Camera-type eye (tissue), 1 donor: ENCODE measurements around the gene SNRPN. TPM values are rescaled to one million over a fixed set of nuclear protein-coding genes. Genes with fewer than 3 reads are reported as not detected.

Experiments used
- total RNA-seq: library from RNA; depleted of rRNA; stranded (reverse); fragments of >200 nt; gene quantifications from one replicate; pipeline ENCODE4 v1.2.3, GENCODE V29; 2014

Gene SNRPN
- 188 TPM for total RNA-seq

DNA sequence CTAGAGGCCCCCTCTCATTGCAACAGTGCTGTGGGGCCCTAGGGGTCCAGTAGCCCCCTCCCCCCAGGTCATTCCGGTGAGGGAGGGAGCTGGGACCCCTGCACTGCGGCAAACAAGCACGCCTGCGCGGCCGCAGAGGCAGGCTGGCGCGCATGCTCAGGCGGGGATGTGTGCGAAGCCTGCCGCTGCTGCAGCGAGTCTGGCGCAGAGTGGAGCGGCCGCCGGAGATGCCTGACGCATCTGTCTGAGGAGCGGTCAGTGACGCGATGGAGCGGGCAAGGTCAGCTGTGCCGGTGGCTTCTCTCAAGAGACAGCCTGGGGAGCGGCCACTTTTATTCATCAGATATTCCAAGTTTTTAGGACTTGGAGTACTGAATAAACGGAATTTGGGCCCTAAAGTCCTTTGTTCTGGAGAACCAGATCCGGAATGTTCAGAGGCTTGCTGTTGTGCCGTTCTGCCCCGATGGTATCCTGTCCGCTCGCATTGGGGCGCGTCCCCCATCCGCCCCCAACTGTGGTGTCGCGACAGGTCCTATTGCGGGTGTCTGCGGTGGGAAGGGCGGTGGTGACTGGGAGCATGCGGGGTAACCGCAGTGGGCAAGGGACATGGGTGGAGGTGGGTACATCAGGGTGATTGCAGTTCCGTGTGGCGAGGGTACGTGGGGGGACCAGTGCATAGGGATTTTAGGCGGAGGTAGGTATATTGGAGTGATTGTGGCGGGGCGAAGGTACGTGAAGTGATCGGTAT lies at the start of gene SNRPN, which contains the start of gene SNURF:
SNRPN (plus strand) TSS at position 205 of the 748 bp plus-strand sequence. CDS start 19,467 bp downstream, outside the sequence.
SNURF (plus strand) TSS at position 205 of the 748 bp plus-strand sequence; CDS start at position 267, 62 bp downstream.

Other genes starting within 250 kb of the SNRPN start
- 55.8 TPM for gene SNURF, start within 50 bp of the SNRPN start, total RNA-seq